Calu3 (cell line): ENCODE measurements around the gene SP3. TPM values are rescaled to one million over a fixed set of nuclear protein-coding genes. Genes with fewer than 3 reads are reported as not detected.

Experiments
- BruUV-seq: library from RNA; stranded (reverse); fragments of 400-500 nt; replicated peaks from 2 replicates; lab custom pipeline; 2021; lab: Mats Ljungman, UMichigan
- CTCF ChIA-PET: fragments of 300-600 bp; sonication (Branson Sonifier 250); formaldehyde crosslinking; loops from one replicate; lab custom pipeline; 2022; ENCODE audit warnings: antibody characterized with exemption; lab: Charles Lee
- DNase-seq: peaks from one replicate; pipeline ENCODE4 v3.0.0; 2022
- H3K27ac Mint-ChIP-seq: one replicate; pipeline ENCODE4 v1.8.0; 2022; ENCODE audit warnings: mixed read lengths; ENCODE audit not compliant: unreplicated experiment
- H3K27me3 Mint-ChIP-seq: one replicate; pipeline ENCODE4 v1.8.0; 2022; ENCODE audit warnings: mixed read lengths; ENCODE audit not compliant: unreplicated experiment
- H3K36me3 Mint-ChIP-seq: one replicate; pipeline ENCODE4 v1.8.0; 2022; ENCODE audit warnings: mild to moderate bottlenecking, moderate library complexity, mixed read lengths; ENCODE audit not compliant: insufficient read depth, unreplicated experiment
- H3K4me1 Mint-ChIP-seq: one replicate; pipeline ENCODE4 v1.8.0; 2022; ENCODE audit warnings: mild to moderate bottlenecking, low read depth, mixed read lengths; ENCODE audit not compliant: unreplicated experiment
- H3K4me3 Mint-ChIP-seq: one replicate; pipeline ENCODE4 v1.8.0; 2022; ENCODE audit warnings: mild to moderate bottlenecking, low read depth, moderate library complexity, mixed read lengths; ENCODE audit not compliant: unreplicated experiment
- H3K9me3 Mint-ChIP-seq: one replicate; pipeline ENCODE4 v1.8.0; 2022; ENCODE audit warnings: low read depth, mixed read lengths; ENCODE audit not compliant: unreplicated experiment
- CTCF ChIP-seq: fragments of 200-600 bp; IDR thresholded peaks from one replicate; pipeline ENCODE4 v1.8.0; 2022; ENCODE audit warnings: antibody characterized with exemption; ENCODE audit not compliant: unreplicated experiment
- intact Hi-C: fragments of 100-400 bp; cut with micrococcal nuclease; formaldehyde crosslinking; loops from one replicate; pipeline ENCODE4 v1.10.0; 2022; ENCODE audit not compliant: unreplicated experiment
- total RNA-seq: library from RNA; stranded (reverse); gene quantifications from 2 replicates; pipeline ENCODE4 v1.2.3, GENCODE V29; 2022

Gene SP3
- total RNA-seq, 1 experiment from 2014 or later: 82.5 TPM

GRCh38 chr2:173990245-173990644, 25.1 kb upstream of the SP3 start:
- no peaks in the 10 kb centered on the region for H3K36me3 Mint-ChIP-seq
- TF ChIP-seq CTCF: no peak
- intact Hi-C loops: no loop called here
- CTCF ChIA-PET: no interaction called here
- peaks cover 4% of the 10 kb centered on the region for H3K4me1 Mint-ChIP-seq
- no peak for DNase-seq
- no peaks in the 10 kb centered on the region for H3K9me3 Mint-ChIP-seq
- no peak overlapping the region for H3K4me3 Mint-ChIP-seq
- peaks cover 14% of the 10 kb centered on the region for H3K27me3 Mint-ChIP-seq
- BruUV-seq: no TSS peak
- no peak overlapping the region for H3K27ac Mint-ChIP-seq

DNA sequence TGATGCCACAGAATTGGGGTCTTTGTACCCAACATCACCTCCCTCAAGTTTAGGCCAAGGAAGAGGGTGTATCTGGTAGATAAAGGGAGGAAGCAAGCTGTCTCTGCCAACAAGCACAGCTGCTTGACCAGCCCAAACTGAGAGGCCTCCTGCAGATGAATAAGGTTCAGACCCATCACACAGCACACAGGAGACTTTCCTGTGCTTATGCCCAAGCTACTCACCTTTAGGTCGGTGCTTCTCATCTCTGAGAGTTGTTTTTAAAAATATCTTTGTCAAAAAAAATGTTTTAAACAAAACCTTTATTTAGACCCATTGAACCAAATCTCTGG, 24.7 kb upstream of the SP3 start:
- H3K27me3 Mint-ChIP-seq: peaks cover 10% of the 10 kb centered on the region
- H3K36me3 Mint-ChIP-seq: no peaks in the 10 kb centered on the region
- no peak for TF ChIP-seq CTCF
- H3K4me1 Mint-ChIP-seq: peaks cover 8% of the 10 kb centered on the region
- no peak overlapping the region for H3K27ac Mint-ChIP-seq
- DNase-seq: no peak
- H3K4me3 Mint-ChIP-seq: no peak overlapping the region
- intact Hi-C loops: no loop called here
- H3K9me3 Mint-ChIP-seq: no peaks in the 10 kb centered on the region
- no TSS peak for BruUV-seq
- CTCF ChIA-PET: no interaction called here

GRCh38 chr2:173989160-173989883, 24.1 kb upstream of the SP3 start:
- H3K36me3 Mint-ChIP-seq: no peaks in the 10 kb centered on the region
- H3K4me1 Mint-ChIP-seq: peaks cover 10% of the 10 kb centered on the region
- H3K27ac Mint-ChIP-seq: no peak overlapping the region
- DNase-seq: no peak
- H3K9me3 Mint-ChIP-seq: no peaks in the 10 kb centered on the region
- H3K4me3 Mint-ChIP-seq: no peak overlapping the region
- peaks cover 4% of the 10 kb centered on the region for H3K27me3 Mint-ChIP-seq
- no TSS peak for BruUV-seq
- CTCF ChIA-PET: no interaction called here
- no peak for TF ChIP-seq CTCF
- intact Hi-C loops: no loop called here

GRCh38 chr2:173986805-173987204, 21.6 kb upstream of the SP3 start:
- CTCF ChIA-PET: no interaction called here
- no peak for TF ChIP-seq CTCF
- intact Hi-C loops: no loop called here
- Mint-ChIP-seq H3K27me3 (no peaks in the 10 kb centered on the region), H3K27ac (no peak overlapping the region), H3K4me3 (no peak overlapping the region), H3K4me1 (peaks cover 10% of the 10 kb centered on the region), H3K9me3 (no peaks in the 10 kb centered on the region), H3K36me3 (no peaks in the 10 kb centered on the region)
- BruUV-seq: no TSS peak
- DNase-seq: no peak
